Endothelial cell of umbilical vein (primary cell): Measurements from ENCODE around the gene NIN. TPM values are rescaled to one million over a fixed set of nuclear protein-coding genes. Genes with fewer than 3 reads are reported as not detected.

Source experiments
- BruUV-seq: library from RNA; stranded (reverse); fragments of 400-500 nt; replicated peaks from 2 replicates; lab custom pipeline; 2021; lab: Mats Ljungman, UMichigan
- CTCF ChIA-PET: fragments of 300-600, 350-600 bp; sonication (Branson Sonifier 250); formaldehyde crosslinking; loops from one replicate; lab custom pipeline; 2021; ENCODE audit warnings: antibody characterized with exemption, inconsistent platforms; lab: Charles Lee
- POLR2A ChIA-PET: fragments of 300-600, 350-600 bp; sonication (Branson Sonifier 250); formaldehyde crosslinking; loops from one replicate; lab custom pipeline; 2021; ENCODE audit warnings: antibody characterized with exemption, inconsistent platforms; lab: Charles Lee
- DNase-seq: peaks from one replicate; pipeline ENCODE4 v3.0.0-alpha.2; 2011; ENCODE audit warnings: low read depth, low spot score
- FAIRE-seq: peaks from 2 replicates; lab custom pipeline; 2011; peaks lifted over from hg19 to GRCh38; lab: Jason Lieb, UNC
- H2AFZ ChIP-seq: 2 replicates; pipeline ENCODE4 v1.6.0; 2012; ENCODE audit warnings: low read depth, low read length, control low read depth, inconsistent platforms
- H3K27ac ChIP-seq: 2 replicates; pipeline ENCODE4 v1.5.1; 2011; ENCODE audit warnings: low read depth, mild to moderate bottlenecking, control low read depth, low read length, moderate library complexity; ENCODE audit not compliant: insufficient read depth
- H3K27me3 ChIP-seq, 2 experiments: 2 replicates each; pipeline versions ENCODE4 v1.6.0 to v1.6.1; 2011; ENCODE audit warnings: low read length in 2 of 2, mixed read lengths in 1 of 2; ENCODE audit not compliant: control insufficient read depth in 2 of 2, insufficient read depth in 2 of 2
- H3K36me3 ChIP-seq, 2 experiments: 2 replicates in 1 of 2; 3 replicates in 1 of 2; pipeline ENCODE4 v1.5.1; 2011; ENCODE audit warnings: low read length in 2 of 2, mild to moderate bottlenecking in 1 of 2, moderate library complexity in 1 of 2; ENCODE audit not compliant: control insufficient read depth in 2 of 2, insufficient read depth in 2 of 2; ENCODE audit errors: extremely low read depth in 1 of 2
- H3K4me1 ChIP-seq: 3 replicates; pipeline ENCODE4 v1.5.1; 2011; ENCODE audit warnings: mild to moderate bottlenecking, low read length; ENCODE audit not compliant: control insufficient read depth, insufficient read depth; ENCODE audit errors: extremely low read depth
- H3K4me2 ChIP-seq: 2 replicates; pipeline ENCODE4 v1.6.1; 2011; ENCODE audit warnings: low read length, control low read depth, mixed read lengths; ENCODE audit not compliant: insufficient read depth
- H3K4me3 ChIP-seq, 3 experiments: fragments of 200-600 bp in 1 of 3; sonication (generic), shearing (Covaris generic) in 1 of 3; replicated peaks in 1 of 3; 2 replicates each; pipeline ENCODE4 v1.5.1; 2011 to 2016; ENCODE audit warnings: control low read depth in 3 of 3, low read length in 3 of 3, mild to moderate bottlenecking in 2 of 3, inconsistent platforms in 1 of 3, low read depth in 1 of 3, moderate library complexity in 1 of 3; ENCODE audit not compliant: insufficient read depth in 1 of 3
- H3K79me2 ChIP-seq: 2 replicates; pipeline ENCODE4 v1.6.0; 2012; ENCODE audit warnings: low read length, inconsistent platforms; ENCODE audit not compliant: control insufficient read depth, insufficient read depth
- H3K9ac ChIP-seq: replicated peaks from 2 replicates; pipeline ENCODE3; 2011; ENCODE audit warnings: low read length, control low read depth; ENCODE audit not compliant: insufficient read depth; ENCODE audit errors: extremely low read depth
- H3K9me1 ChIP-seq: replicated peaks from 3 replicates; pipeline ENCODE4 v1.6.0; 2011; ENCODE audit warnings: mild to moderate bottlenecking, low read length; ENCODE audit not compliant: control insufficient read depth, insufficient read depth; ENCODE audit errors: extremely low read depth
- H3K9me3 ChIP-seq: replicated peaks from 2 replicates; pipeline ENCODE4 v1.5.1; 2012; ENCODE audit warnings: low read length, inconsistent platforms; ENCODE audit not compliant: control insufficient read depth, insufficient read depth
- H4K20me1 ChIP-seq: replicated peaks from 2 replicates; pipeline ENCODE3; 2011; ENCODE audit warnings: mild to moderate bottlenecking, low read length; ENCODE audit not compliant: control insufficient read depth, insufficient read depth; ENCODE audit errors: extremely low read depth
- EZH2 ChIP-seq: IDR thresholded peaks from 2 replicates; pipeline ENCODE4 v1.6.1; 2012; ENCODE audit warnings: borderline replicate concordance, low read depth, mild to moderate bottlenecking, moderate library complexity, low read length, inconsistent platforms; ENCODE audit not compliant: severe bottlenecking
- FOS ChIP-seq: IDR thresholded peaks from 2 replicates; pipeline ENCODE4 v1.6.1; 2011; ENCODE audit warnings: mild to moderate bottlenecking, low read length, moderate library complexity, borderline replicate concordance; ENCODE audit not compliant: insufficient read depth
- GATA2 ChIP-seq: IDR thresholded peaks from 2 replicates; pipeline ENCODE4 v1.7.0; 2011; ENCODE audit warnings: low read depth, mild to moderate bottlenecking, moderate library complexity, mixed read lengths, low read length; ENCODE audit not compliant: insufficient read length, insufficient read depth
- JUN ChIP-seq: IDR thresholded peaks from 2 replicates; pipeline ENCODE4 v1.6.1; 2011; ENCODE audit warnings: borderline replicate concordance, low read depth; ENCODE audit not compliant: insufficient read length, insufficient read depth
- MAX ChIP-seq: IDR thresholded peaks from 2 replicates; pipeline ENCODE4 v1.6.1; 2011; ENCODE audit not compliant: insufficient read depth, insufficient read length
- MYC ChIP-seq: IDR thresholded peaks from one replicate; pipeline ENCODE4 v1.6.1; 2011; ENCODE audit warnings: mild to moderate bottlenecking, low read depth, low read length
- POLR2A ChIP-seq: IDR thresholded peaks from 2 replicates; pipeline ENCODE4 v1.6.1; 2012; ENCODE audit warnings: low read depth, mild to moderate bottlenecking, control low read depth, low read length
- POLR2AphosphoS5 ChIP-seq: IDR thresholded peaks from 2 replicates; pipeline ENCODE4 v1.6.1; 2012; ENCODE audit warnings: low read depth, mild to moderate bottlenecking, control low read depth, low read length, moderate library complexity; ENCODE audit not compliant: insufficient read depth
- dilution Hi-C: fragments of 300-500 bp; cut with MboI; formaldehyde crosslinking; loops from one replicate; pipeline ENCODE4 v1.15.0; 2019; ENCODE audit warnings: low sequenced_read_pairs; ENCODE audit not compliant: extremely low pct_ligation_motif_present
- intact Hi-C: fragments of 100-400 bp; cut with micrococcal nuclease; formaldehyde crosslinking; loops from one replicate; pipeline ENCODE4 v1.10.0; 2022
- polyA plus RNA-seq, 4 experiments: library from polyadenylated mRNA; depleted of rRNA in 3 of 4; stranded (reverse) in 3 of 4; unstranded in 1 of 4; fragments of >200 nt; gene quantifications; 2 replicates each; pipeline versions ENCODE4 v1.2.1 to v1.2.3, GENCODE V29; 2011 to 2012; ENCODE audit warnings: missing spikeins in 1 of 4
- total RNA-seq: library from RNA; stranded (reverse); gene quantifications from 2 replicates; pipeline ENCODE4 v1.2.3, GENCODE V29; 2021
- TF ChIP-seq, protein P1 (sequence below), 2 donors: IDR thresholded peaks; 1 replicate in 1 of 2; 2 replicates in 1 of 2; pipeline ENCODE4 v1.5.1; 2011; ENCODE audit warnings: low read length in 2 of 2, mild to moderate bottlenecking in 2 of 2, moderate library complexity in 2 of 2, control low read depth in 1 of 2, inconsistent platforms in 1 of 2, low read depth in 1 of 2; ENCODE audit not compliant: insufficient read depth in 1 of 2; ENCODE audit errors: extremely low read depth in 1 of 2

The NIN gene
- total and polyA plus RNA-seq, 2 donors (not counting 3 experiments of a cell fraction or from before 2014, with no cell fraction given) = 7.1 to 76.3 TPM

GRCh38 chr14:50814161-50814560, 16.8 kb downstream of the NIN start:
- POLR2A ChIA-PET = no interaction called here

More at GRCh38 chr14:50814161-50814560, 16.8 kb downstream of the NIN start:
- dilution Hi-C loops (no loop called here), intact Hi-C loops (no loop called here)
- TF ChIP-seq POLR2A (no peak), MYC (no peak), POLR2AphosphoS5 (no peak), MAX (no peak), GATA2 (no peak), JUN (no peak), FOS (no peak), EZH2 (no peak)
- TF ChIP-seq, protein P1, sequence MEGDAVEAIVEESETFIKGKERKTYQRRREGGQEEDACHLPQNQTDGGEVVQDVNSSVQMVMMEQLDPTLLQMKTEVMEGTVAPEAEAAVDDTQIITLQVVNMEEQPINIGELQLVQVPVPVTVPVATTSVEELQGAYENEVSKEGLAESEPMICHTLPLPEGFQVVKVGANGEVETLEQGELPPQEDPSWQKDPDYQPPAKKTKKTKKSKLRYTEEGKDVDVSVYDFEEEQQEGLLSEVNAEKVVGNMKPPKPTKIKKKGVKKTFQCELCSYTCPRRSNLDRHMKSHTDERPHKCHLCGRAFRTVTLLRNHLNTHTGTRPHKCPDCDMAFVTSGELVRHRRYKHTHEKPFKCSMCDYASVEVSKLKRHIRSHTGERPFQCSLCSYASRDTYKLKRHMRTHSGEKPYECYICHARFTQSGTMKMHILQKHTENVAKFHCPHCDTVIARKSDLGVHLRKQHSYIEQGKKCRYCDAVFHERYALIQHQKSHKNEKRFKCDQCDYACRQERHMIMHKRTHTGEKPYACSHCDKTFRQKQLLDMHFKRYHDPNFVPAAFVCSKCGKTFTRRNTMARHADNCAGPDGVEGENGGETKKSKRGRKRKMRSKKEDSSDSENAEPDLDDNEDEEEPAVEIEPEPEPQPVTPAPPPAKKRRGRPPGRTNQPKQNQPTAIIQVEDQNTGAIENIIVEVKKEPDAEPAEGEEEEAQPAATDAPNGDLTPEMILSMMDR (IDR thresholded peaks at IDR 0.05; ENCODE audit: extremely low read depth in 1 of 2, insufficient read depth in 1 of 2, low read depth in 1 of 2, low read length in 2 of 2) = no peak
- no peaks in the 10 kb centered on the region for H3K9me1 ChIP-seq
- H3K79me2 ChIP-seq = peaks cover 60% of the 10 kb centered on the region
- H3K9ac ChIP-seq = no peak overlapping the region
- no peaks in the 10 kb centered on the region for H4K20me1 ChIP-seq
- H3K9me3 ChIP-seq = no peaks in the 10 kb centered on the region
- no peaks in the 10 kb centered on the region for H3K36me3 ChIP-seq
- no TSS peak for BruUV-seq
- H3K4me2 ChIP-seq = no peak overlapping the region
- H3K4me3 ChIP-seq = no peak overlapping the region
- DNase-seq = no peak
- H3K4me1 ChIP-seq = peaks cover 11% of the 10 kb centered on the region
- H3K27ac ChIP-seq = no peak overlapping the region
- CTCF ChIA-PET = interaction anchor here (0.5 kb wide), 1 partner anchor 297 kb away, joined by 3 read pairs; no protein-coding TSS in a partner anchor
- no peaks in the 10 kb centered on the region for H3K27me3 ChIP-seq
- FAIRE-seq = no peak
- H2AFZ ChIP-seq = no peak overlapping the region
